Trophoblast cell (in vitro differentiated cells and primary cell): ENCODE data around the gene MOXD1.

Experiments
- DNase-seq, 2 donors: peaks; one replicate each; pipeline ENCODE4 v3.0.0-alpha.2; 2016
- H2AFZ ChIP-seq: 2 replicates; pipeline ENCODE4 v1.6.1; 2013; ENCODE audit warnings: low read length, moderate library complexity, mild to moderate bottlenecking; ENCODE audit not compliant: insufficient read depth, poor library complexity
- H2AK5ac ChIP-seq: 2 replicates; pipeline ENCODE4 v1.6.1; 2013; ENCODE audit warnings: mild to moderate bottlenecking, low read length
- H2BK120ac ChIP-seq: 2 replicates; pipeline ENCODE4 v1.6.1; 2013; ENCODE audit warnings: low read length, mild to moderate bottlenecking, moderate library complexity; ENCODE audit not compliant: insufficient read depth, poor library complexity
- H2BK12ac ChIP-seq: 2 replicates; pipeline ENCODE4 v1.6.1; 2013; ENCODE audit warnings: mild to moderate bottlenecking, low read length, moderate library complexity
- H2BK5ac ChIP-seq: 2 replicates; pipeline ENCODE4 v1.6.1; 2013; ENCODE audit warnings: low read length, low read depth, moderate library complexity, mild to moderate bottlenecking; ENCODE audit not compliant: poor library complexity
- H3K14ac ChIP-seq: 2 replicates; pipeline ENCODE4 v1.6.1; 2013; ENCODE audit warnings: mild to moderate bottlenecking, low read length
- H3K18ac ChIP-seq: 2 replicates; pipeline ENCODE4 v1.6.1; 2013; ENCODE audit warnings: mild to moderate bottlenecking, low read length
- H3K23ac ChIP-seq: 2 replicates; pipeline ENCODE4 v1.6.1; 2013; ENCODE audit warnings: low read length
- H3K27ac ChIP-seq: 2 replicates; pipeline ENCODE4 v1.5.1; 2013; ENCODE audit warnings: low read depth, mild to moderate bottlenecking, inconsistent platforms, low read length, moderate library complexity
- H3K27me3 ChIP-seq: 2 replicates; pipeline ENCODE4 v1.6.1; 2013; ENCODE audit warnings: inconsistent platforms, mild to moderate bottlenecking, low read length, moderate library complexity; ENCODE audit not compliant: insufficient read depth
- H3K36me3 ChIP-seq, 2 experiments: 1 replicate in 1 of 2; 2 replicates in 1 of 2; pipeline ENCODE4 v1.6.1; 2013; ENCODE audit warnings: low read length in 2 of 2, mild to moderate bottlenecking in 2 of 2, moderate library complexity in 1 of 2; ENCODE audit not compliant: insufficient read depth in 2 of 2, control insufficient read depth in 1 of 2
- H3K4ac ChIP-seq: 2 replicates; pipeline ENCODE4 v1.6.1; 2013; ENCODE audit warnings: low read depth, mild to moderate bottlenecking, low read length, moderate library complexity
- H3K4me1 ChIP-seq, 2 experiments: 1 replicate in 1 of 2; 2 replicates in 1 of 2; pipeline ENCODE4 v1.6.1; 2013; ENCODE audit warnings: low read length in 2 of 2, mild to moderate bottlenecking in 2 of 2, moderate library complexity in 1 of 2; ENCODE audit not compliant: insufficient read depth in 2 of 2, control insufficient read depth in 1 of 2
- H3K4me2 ChIP-seq: 2 replicates; pipeline ENCODE4 v1.6.1; 2013; ENCODE audit warnings: inconsistent platforms, mild to moderate bottlenecking, low read length, moderate library complexity
- H3K4me3 ChIP-seq: 2 replicates; pipeline ENCODE4 v1.5.1; 2013; ENCODE audit warnings: mild to moderate bottlenecking, low read depth, low read length, inconsistent platforms
- H3K79me1 ChIP-seq: one replicate; pipeline ENCODE4 v1.6.1; 2013; ENCODE audit warnings: low read length
- H3K79me2 ChIP-seq: 2 replicates; pipeline ENCODE4 v1.6.1; 2013; ENCODE audit warnings: low read length, mild to moderate bottlenecking; ENCODE audit not compliant: control insufficient read depth, insufficient read depth, poor library complexity
- H3K9ac ChIP-seq: 2 replicates; pipeline ENCODE4 v1.6.1; 2013; ENCODE audit warnings: mild to moderate bottlenecking, low read length
- H3K9me3 ChIP-seq: 2 replicates; pipeline ENCODE4 v1.6.1; 2013; ENCODE audit warnings: low read depth, mild to moderate bottlenecking, control low read depth, inconsistent platforms, low read length; ENCODE audit not compliant: insufficient read depth
- H4K12ac ChIP-seq: 2 replicates; pipeline ENCODE4 v1.6.1; 2013; ENCODE audit warnings: low read depth, mild to moderate bottlenecking, low read length, moderate library complexity
- H4K8ac ChIP-seq: 2 replicates; pipeline ENCODE4 v1.6.1; 2013; ENCODE audit warnings: low read depth, mild to moderate bottlenecking, low read length, moderate library complexity
- H4K91ac ChIP-seq: one replicate; pipeline ENCODE4 v1.6.1; 2013; ENCODE audit warnings: low read depth, mild to moderate bottlenecking, low read length, moderate library complexity
- WGBS: extraction: QIAGEN DNeasy Blood & Tissue Kit; methylation state at CpG from one replicate; pipeline ENCODE4 v1.1.7; 2013; ENCODE audit warnings: missing lambda C conversion rate; ENCODE audit not compliant: insufficient read length, insufficient coverage; ENCODE audit errors: extremely low coverage; 5-methylcytosine and 5-hydroxymethylcytosine counted together

The MOXD1 gene

GRCh38 chr6:132257561-132257960, 143.7 kb downstream of the MOXD1 start:
- Histone ChIP-seq H2AFZ (no peak overlapping the region), H3K23ac (no peak overlapping the region), H3K14ac (no peak overlapping the region), H3K79me1 (no peaks in the 10 kb centered on the region), H4K8ac (no peak overlapping the region), H3K4me1 (no peaks in the 10 kb centered on the region), H3K9me3 (no peaks in the 10 kb centered on the region), H2AK5ac (no peak overlapping the region), H4K12ac (no peak overlapping the region), H3K27me3 (no peaks in the 10 kb centered on the region), H3K9ac (no peak overlapping the region), H2BK12ac (no peak overlapping the region), H3K36me3 (no peaks in the 10 kb centered on the region), H3K18ac (no peak overlapping the region), H3K79me2 (no peaks in the 10 kb centered on the region), H2BK120ac (no peak overlapping the region), H3K4me3 (no peak overlapping the region), H2BK5ac (no peak overlapping the region), H3K4ac (no peak overlapping the region), H4K91ac (no peak overlapping the region), H3K4me2 (no peak overlapping the region), H3K27ac (no peak overlapping the region)
- no peak for DNase-seq
- WGBS, result no CpG with 5 or more reads among the region's 1 CpG

DNA sequence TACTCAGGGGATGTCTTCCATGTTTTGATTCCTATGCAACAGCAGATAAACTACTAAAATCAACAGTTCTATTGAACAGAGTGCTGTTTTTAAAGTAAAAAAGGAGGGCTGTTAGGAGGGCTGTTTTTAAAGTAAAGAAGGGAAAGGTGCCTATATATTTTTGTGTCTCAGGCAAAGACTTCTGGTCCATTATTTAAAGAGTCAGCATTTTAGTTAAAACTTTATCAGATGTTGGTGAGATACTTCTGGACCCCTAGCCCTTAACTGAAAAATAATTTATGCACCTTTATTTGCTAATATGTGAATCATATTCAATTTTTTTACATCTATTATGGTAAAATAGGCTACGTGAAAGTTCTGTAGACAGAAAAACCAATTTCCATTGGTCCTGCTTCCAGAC, 144.8 kb downstream of the MOXD1 start:
- H3K23ac ChIP-seq, result no peak overlapping the region
- H3K27ac ChIP-seq, result no peak overlapping the region
- no peak overlapping the region for H4K91ac ChIP-seq
- H2AK5ac ChIP-seq, result no peak overlapping the region
- no peak overlapping the region for H4K12ac ChIP-seq
- peaks cover 3% of the 10 kb centered on the region for H3K9me3 ChIP-seq
- DNase-seq, result no peak
- no peak overlapping the region for H3K18ac ChIP-seq
- no peaks in the 10 kb centered on the region for H3K4me1 ChIP-seq
- no peak overlapping the region for H2BK12ac ChIP-seq
- no CpG with 5 or more reads among the region's 1 CpG for WGBS
- H3K4me3 ChIP-seq, result no peak overlapping the region
- no peak overlapping the region for H4K8ac ChIP-seq
- no peak overlapping the region for H3K4me2 ChIP-seq
- no peak overlapping the region for H2AFZ ChIP-seq
- H3K36me3 ChIP-seq, result no peaks in the 10 kb centered on the region
- H3K79me2 ChIP-seq, result no peaks in the 10 kb centered on the region
- no peaks in the 10 kb centered on the region for H3K27me3 ChIP-seq
- H3K79me1 ChIP-seq, result no peaks in the 10 kb centered on the region
- H2BK120ac ChIP-seq, result no peak overlapping the region
- no peak overlapping the region for H2BK5ac ChIP-seq
- no peak overlapping the region for H3K4ac ChIP-seq
- H3K14ac ChIP-seq, result no peak overlapping the region
- no peak overlapping the region for H3K9ac ChIP-seq

GRCh38 chr6:132253906-132254305, 147.4 kb downstream of the MOXD1 start:
- Histone ChIP-seq H2BK5ac (no peak overlapping the region), H3K27ac (no peak overlapping the region), H3K79me1 (no peaks in the 10 kb centered on the region), H3K14ac (no peak overlapping the region), H3K4me3 (no peak overlapping the region), H3K9ac (no peak overlapping the region), H2AFZ (no peak overlapping the region), H2BK120ac (no peak overlapping the region), H3K79me2 (no peaks in the 10 kb centered on the region), H3K4ac (no peak overlapping the region), H3K4me2 (no peak overlapping the region), H3K23ac (no peak overlapping the region), H3K4me1 (no peaks in the 10 kb centered on the region), H4K12ac (no peak overlapping the region), H2BK12ac (no peak overlapping the region), H4K8ac (no peak overlapping the region), H3K18ac (no peak overlapping the region), H3K36me3 (no peaks in the 10 kb centered on the region), H2AK5ac (no peak overlapping the region), H4K91ac (no peak overlapping the region), H3K27me3 (no peaks in the 10 kb centered on the region), H3K9me3 (peaks cover 3% of the 10 kb centered on the region)
- no peak for DNase-seq

GRCh38 chr6:132253211-132253610, 148.1 kb downstream of the MOXD1 start:
- H3K27me3 ChIP-seq, result no peaks in the 10 kb centered on the region
- no peak overlapping the region for H2AK5ac ChIP-seq
- no peak overlapping the region for H3K14ac ChIP-seq
- no peak overlapping the region for H3K4ac ChIP-seq
- no peak overlapping the region for H4K8ac ChIP-seq
- H3K4me1 ChIP-seq, result no peaks in the 10 kb centered on the region
- no peaks in the 10 kb centered on the region for H3K79me2 ChIP-seq
- H4K91ac ChIP-seq, result no peak overlapping the region
- H3K23ac ChIP-seq, result no peak overlapping the region
- no peaks in the 10 kb centered on the region for H3K79me1 ChIP-seq
- no peak overlapping the region for H3K18ac ChIP-seq
- H3K36me3 ChIP-seq, result no peaks in the 10 kb centered on the region
- no peak overlapping the region for H3K4me3 ChIP-seq
- no peak overlapping the region for H2AFZ ChIP-seq
- no peak overlapping the region for H3K9ac ChIP-seq
- H3K27ac ChIP-seq, result no peak overlapping the region
- WGBS, result no CpG with 5 or more reads among the region's 2 CpGs
- H3K4me2 ChIP-seq, result no peak overlapping the region
- H3K9me3 ChIP-seq, result peaks cover 3% of the 10 kb centered on the region
- no peak overlapping the region for H2BK120ac ChIP-seq
- H4K12ac ChIP-seq, result no peak overlapping the region
- no peak overlapping the region for H2BK5ac ChIP-seq
- no peak overlapping the region for H2BK12ac ChIP-seq
- no peak for DNase-seq
